GM23338 (cell line): ENCODE data around the gene RRH. TPM values are rescaled to one million over a fixed set of nuclear protein-coding genes. Genes with fewer than 3 reads are reported as not detected.

ENCODE experiments used
- ATAC-seq: fragments of 200-7000 bp; cut with Tn5 transposase; 3 replicates; pipeline ENCODE4 v1.9.1; 2020
- DNase-seq: peaks from one replicate; pipeline ENCODE4 v3.0.0-alpha.2; 2015; ENCODE audit warnings: low spot score
- H2AFZ ChIP-seq: fragments of 200-600 bp; sonication (generic); 2 replicates; pipeline ENCODE4 v1.8.0; 2016; ENCODE audit warnings: antibody characterized with exemption, mild to moderate bottlenecking, moderate library complexity
- H3F3A ChIP-seq: fragments of 200-600 bp; sonication (generic); replicated peaks from 2 replicates; pipeline ENCODE4 v1.8.0; 2017; ENCODE audit warnings: antibody characterized with exemption, mixed run types, low read depth
- H3K27ac ChIP-seq: fragments of 200-600 bp; sonication (generic); 2 replicates; pipeline ENCODE4 v1.6.1; 2016; ENCODE audit warnings: low read depth
- H3K27me3 ChIP-seq: fragments of 200-600 bp; sonication (generic); 2 replicates; pipeline ENCODE4 v1.8.0; 2016; ENCODE audit warnings: mild to moderate bottlenecking, mixed run types, moderate library complexity; ENCODE audit not compliant: insufficient read depth
- H3K36me3 ChIP-seq: fragments of 200-600 bp; sonication (generic); 2 replicates; pipeline ENCODE4 v1.8.0; 2016; ENCODE audit warnings: mild to moderate bottlenecking; ENCODE audit not compliant: insufficient read depth
- H3K4me1 ChIP-seq: fragments of 200-600 bp; sonication (generic); 2 replicates; pipeline ENCODE4 v1.8.0; 2016; ENCODE audit warnings: mild to moderate bottlenecking, moderate library complexity; ENCODE audit not compliant: insufficient read depth
- H3K4me2 ChIP-seq: fragments of 200-600 bp; sonication (generic); 2 replicates; pipeline ENCODE4 v1.7.1; 2017; ENCODE audit warnings: mixed run types
- H3K4me3 ChIP-seq: fragments of 200-600 bp; sonication (generic); 2 replicates; pipeline ENCODE4 v1.6.1; 2016; ENCODE audit warnings: mixed run types
- H3K79me2 ChIP-seq: fragments of 200-600 bp; sonication (generic); replicated peaks from 2 replicates; pipeline ENCODE4 v1.8.0; 2017; ENCODE audit warnings: mild to moderate bottlenecking; ENCODE audit not compliant: insufficient read depth
- H3K9me2 ChIP-seq: fragments of 200-600 bp; sonication (generic); 2 replicates; pipeline ENCODE4 v1.8.0; 2017; ENCODE audit not compliant: insufficient read depth
- H4K20me1 ChIP-seq: fragments of 200-600 bp; sonication (generic); replicated peaks from 2 replicates; pipeline ENCODE4 v1.8.0; 2017; ENCODE audit warnings: mild to moderate bottlenecking; ENCODE audit not compliant: insufficient read depth
- H3K27ac Mint-ChIP-seq: 2 replicates; pipeline ENCODE4 v1.8.0; 2020; ENCODE audit warnings: inconsistent platforms, mild to moderate bottlenecking, moderate library complexity, mixed read lengths
- H3K27me3 Mint-ChIP-seq: 3 replicates; pipeline ENCODE4 v1.8.0; 2022; ENCODE audit warnings: low read depth, mild to moderate bottlenecking, moderate library complexity, mixed read lengths, inconsistent platforms; ENCODE audit not compliant: insufficient read depth, poor library complexity
- H3K36me3 Mint-ChIP-seq: 3 replicates; pipeline ENCODE4 v1.8.0; 2021; ENCODE audit warnings: low read depth, mild to moderate bottlenecking, inconsistent platforms, moderate library complexity, mixed read lengths
- H3K4me1 Mint-ChIP-seq: 3 replicates; pipeline ENCODE4 v1.8.0; 2020; ENCODE audit warnings: mild to moderate bottlenecking, inconsistent platforms, mixed read lengths
- H3K4me3 Mint-ChIP-seq: 3 replicates; pipeline ENCODE4 v1.8.0; 2021; ENCODE audit warnings: moderate library complexity, mild to moderate bottlenecking, inconsistent platforms, mixed read lengths
- H3K9me3 Mint-ChIP-seq: 3 replicates; pipeline ENCODE4 v1.8.0; 2020; ENCODE audit warnings: moderate library complexity, mild to moderate bottlenecking, inconsistent platforms, mixed read lengths
- CREB1 ChIP-seq: fragments of 250-450 bp; sonication (Bioruptor Pico); IDR thresholded peaks from 2 replicates; pipeline ENCODE4 v1.5.0; 2020; ENCODE audit warnings: low read depth, mild to moderate bottlenecking, moderate library complexity
- CTCF ChIP-seq, 2 experiments: fragments of 200-600 bp in 1 of 2; sonication (generic) in 1 of 2; conservative IDR thresholded peaks; 2 replicates each; pipeline versions ENCODE4 v1.5.1 to v1.6.1; 2016 to 2017; ENCODE audit warnings: antibody characterized with exemption in 2 of 2, low read depth in 2 of 2, mild to moderate bottlenecking in 2 of 2, moderate library complexity in 1 of 2
- ETS1 ChIP-seq: IDR thresholded peaks from 2 replicates; pipeline ENCODE4 v1.6.1; 2016; ENCODE audit warnings: antibody characterized with exemption
- EZH2 ChIP-seq: fragments of 200-600 bp; sonication (generic); IDR thresholded peaks from one replicate; pipeline ENCODE4 v1.8.0; 2017; ENCODE audit warnings: antibody characterized with exemption, mild to moderate bottlenecking, low read depth; ENCODE audit not compliant: unreplicated experiment
- EZH2phosphoT487 ChIP-seq: fragments of 200-600 bp; sonication (generic); IDR thresholded peaks from one replicate; pipeline ENCODE4 v1.8.1; 2018; ENCODE audit warnings: antibody characterized with exemption; ENCODE audit not compliant: unreplicated experiment
- JUNB ChIP-seq: IDR thresholded peaks from one replicate; pipeline ENCODE4 v1.6.1; 2016; ENCODE audit warnings: antibody characterized with exemption; ENCODE audit not compliant: unreplicated experiment
- NANOG ChIP-seq: IDR thresholded peaks from 2 replicates; pipeline ENCODE4 v1.6.1; 2016; ENCODE audit warnings: antibody characterized with exemption, borderline replicate concordance
- POLR2AphosphoS5 ChIP-seq: IDR thresholded peaks from 2 replicates; pipeline ENCODE4 v1.6.1; 2016; ENCODE audit warnings: antibody characterized with exemption, low read depth
- REST ChIP-seq: IDR thresholded peaks from one replicate; pipeline ENCODE4 v1.6.1; 2018; ENCODE audit warnings: antibody characterized with exemption; ENCODE audit not compliant: unreplicated experiment
- STAT1 ChIP-seq: IDR thresholded peaks from one replicate; pipeline ENCODE4 v1.6.1; 2016; ENCODE audit warnings: antibody characterized with exemption; ENCODE audit not compliant: unreplicated experiment
- ZNF114 ChIP-seq: fragments of 250-450 bp; sonication (Bioruptor Pico); IDR thresholded peaks from 2 replicates; pipeline ENCODE4 v1.5.0; 2020; ENCODE audit warnings: mild to moderate bottlenecking, moderate library complexity
- ZNF331 ChIP-seq: fragments of 250-450 bp; sonication (Bioruptor Pico); IDR thresholded peaks from 2 replicates; pipeline ENCODE4 v1.5.0; 2020; ENCODE audit warnings: low read depth, mild to moderate bottlenecking, moderate library complexity
- ZNF462 ChIP-seq: fragments of 250-450 bp; sonication (Bioruptor Pico); IDR thresholded peaks from 2 replicates; pipeline ENCODE4 v1.5.0; 2020; ENCODE audit warnings: mild to moderate bottlenecking, moderate library complexity
- polyA plus RNA-seq: library from polyadenylated mRNA; unstranded; fragments of >200 nt; fragmentation: Nextera tagmentation; extraction: Ambion mirVana; gene quantifications from 2 replicates; pipeline ENCODE4 v1.2.1, GENCODE V29; 2016
- total RNA-seq: library from RNA; depleted of rRNA; stranded (reverse); fragments of >200 nt; shearing (Covaris generic); gene quantifications from 2 replicates; pipeline ENCODE4 v1.2.3, GENCODE V29; 2014

Gene RRH
- total and polyA plus RNA-seq, 2 experiments from 2014 or later, result not detected

- no peaks in the 10 kb centered on the region for H3K27me3 ChIP-seq
- TF ChIP-seq ETS1 (no peak), ZNF462 (CRISPR knock-in tag) (no peak), EZH2phosphoT487 (no peak), EZH2 (no peak), POLR2AphosphoS5 (no peak), JUNB (no peak), STAT1 (no peak), NANOG (no peak), REST (no peak), CTCF (conservative IDR thresholded peaks at IDR 0.05; ENCODE audit: low read depth in 2 of 2) (no peak), ZNF114 (CRISPR knock-in tag) (no peak), ZNF331 (CRISPR knock-in tag) (no peak), CREB1 (CRISPR knock-in tag) (no peak)
- Mint-ChIP-seq H3K27ac (no peak overlapping the region), H3K4me1 (peaks cover 12% of the 10 kb centered on the region), H3K27me3 (peaks cover 10% of the 10 kb centered on the region), H3K36me3 (peaks cover 74% of the 10 kb centered on the region), H3K4me3 (no peak overlapping the region), H3K9me3 (no peaks in the 10 kb centered on the region; the same call in 2 of the 3 replicates)
- no peak overlapping the region for H3K4me3 ChIP-seq
- H3K4me1 ChIP-seq, result 0 out of 2 replicates have a peak, but pooled peaks cover 7% of the 10 kb centered on the region
- H2AFZ ChIP-seq, result no peak overlapping the region
- H3K9me2 ChIP-seq, result no peaks in the 10 kb centered on the region
- no peaks in the 10 kb centered on the region for H3F3A ChIP-seq
- H3K27ac ChIP-seq, result no peak overlapping the region
- no peak overlapping the region for H3K4me2 ChIP-seq
- peaks cover 7% of the 10 kb centered on the region for H4K20me1 ChIP-seq
- peaks cover 42% of the 10 kb centered on the region for H3K36me3 ChIP-seq
- DNase-seq (no peak), ATAC-seq (no peak)
- peaks cover 51% of the 10 kb centered on the region for H3K79me2 ChIP-seq
These were observed 6.6 kb upstream of the RRH start for GRCh38 chr4:109821185-109821584.
